ENCODE data around the gene CRMP1.
"Not testable (repeated sequence)": the region's sequence is repeated elsewhere in the genome, so short reads cannot be mapped to it uniquely, and the experiment has no call there.

The CRMP1 gene

GRCh38 chr4:5821665-5822358 lies 71.1 kb downstream of the CRMP1 start:
- no peak for DNase-seq (ENCODE audit: low spot score)

- no peak for DNase-seq (ENCODE audit: low spot score)
Measured at GRCh38 chr4:5816851-5817375, 76.0 kb downstream of the CRMP1 start.

- no peak for DNase-seq (ENCODE audit: low spot score)
Measured at GRCh38 chr4:5816101-5816500, 76.8 kb downstream of the CRMP1 start.

GRCh38 chr4:5815641-5816040 lies 77.2 kb downstream of the CRMP1 start:
- no peak for DNase-seq (ENCODE audit: low spot score)

- no peak for DNase-seq (ENCODE audit: low spot score)
Measured at GRCh38 chr4:5814421-5814820, 78.5 kb downstream of the CRMP1 start.

GRCh38 chr4:5813882-5814255 lies 79.0 kb downstream of the CRMP1 start:
- no peak for DNase-seq (ENCODE audit: low spot score)

DNA sequence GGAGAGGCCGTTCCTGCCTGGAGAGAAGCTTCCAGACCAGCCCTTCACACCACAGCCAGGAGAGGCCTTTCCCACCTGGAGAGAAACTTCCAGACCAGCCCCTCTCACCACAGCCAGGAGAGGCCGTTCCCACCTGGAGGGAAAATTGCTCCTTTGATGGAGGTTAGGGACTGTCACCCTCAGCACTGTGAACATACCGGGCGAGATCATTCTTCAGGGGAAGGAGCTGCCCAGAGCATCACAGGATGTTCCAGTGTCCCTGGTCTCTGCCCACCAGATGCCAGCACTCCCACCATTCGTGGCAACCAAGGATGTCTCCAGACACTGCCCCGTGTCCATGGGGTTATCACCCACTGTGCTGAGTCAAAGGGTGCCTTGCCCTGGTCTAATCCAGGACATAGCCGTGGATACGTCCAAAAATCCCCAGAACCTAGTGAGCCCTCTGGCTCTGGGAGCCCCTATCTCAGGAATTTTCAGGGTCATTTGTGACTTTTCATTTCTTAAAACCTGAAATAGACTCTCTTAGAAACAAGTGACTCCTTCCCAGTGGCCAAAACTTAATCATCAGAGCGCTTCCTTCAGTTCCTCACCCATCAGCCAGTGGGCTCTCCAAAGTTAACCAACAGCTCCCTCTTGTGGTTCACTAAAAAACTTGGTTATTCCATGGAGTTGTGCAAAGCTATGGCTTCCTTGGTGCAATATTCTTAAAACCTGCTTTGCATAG lies 80.2 kb downstream of the CRMP1 start:
- peak; percentile 47 for DNase-seq (ENCODE audit: low spot score)

DNA sequence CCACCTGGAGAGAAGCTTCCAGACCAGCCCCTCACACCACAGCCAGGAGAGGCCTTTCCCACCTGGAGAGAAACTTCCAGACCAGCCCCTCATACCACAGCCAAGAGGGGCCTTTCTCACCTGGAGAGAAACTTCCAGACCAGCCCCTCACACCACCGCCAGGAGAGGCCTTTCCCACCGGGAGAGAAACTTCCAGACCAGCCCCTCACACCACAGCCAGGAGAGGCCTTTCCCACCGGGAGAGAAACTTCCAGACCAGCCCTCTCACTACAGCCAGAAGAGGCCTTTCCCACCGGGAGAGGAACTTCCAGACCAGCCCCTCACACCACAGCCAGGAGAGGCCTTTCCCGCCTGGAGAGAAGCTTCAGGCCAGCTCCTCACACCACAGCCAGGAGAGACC lies 80.8 kb downstream of the CRMP1 start:
- DNase-seq (ENCODE audit: low spot score) = not testable (repeated sequence)

- DNase-seq (ENCODE audit: low spot score) = no peak
Measured at GRCh38 chr4:5810770-5811430, 82.0 kb downstream of the CRMP1 start.

DNA sequence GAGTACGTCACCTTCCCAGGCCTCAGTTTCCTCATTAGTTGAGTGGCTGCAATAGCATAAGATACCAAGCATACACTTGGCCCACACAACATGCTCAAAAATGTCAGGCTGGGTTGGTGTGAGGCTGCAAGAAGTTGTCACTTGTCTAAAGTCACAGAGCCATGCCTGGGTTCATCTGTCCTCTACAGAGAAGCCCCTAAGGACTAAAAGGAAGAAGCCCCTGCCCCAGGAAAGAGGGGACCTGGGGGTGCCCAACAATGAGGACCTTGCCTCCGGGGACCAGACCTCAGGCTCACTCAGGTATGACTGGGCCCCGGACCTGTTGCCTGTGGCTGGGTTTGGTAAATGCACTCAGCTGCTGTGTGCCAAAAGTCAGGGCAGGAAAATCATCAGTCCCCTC lies 82.7 kb downstream of the CRMP1 start:
- DNase-seq (ENCODE audit: low spot score) = no peak

GRCh38 chr4:5809216-5809776 lies 83.6 kb downstream of the CRMP1 start:
- DNase-seq (ENCODE audit: low spot score) = no peak

DNA sequence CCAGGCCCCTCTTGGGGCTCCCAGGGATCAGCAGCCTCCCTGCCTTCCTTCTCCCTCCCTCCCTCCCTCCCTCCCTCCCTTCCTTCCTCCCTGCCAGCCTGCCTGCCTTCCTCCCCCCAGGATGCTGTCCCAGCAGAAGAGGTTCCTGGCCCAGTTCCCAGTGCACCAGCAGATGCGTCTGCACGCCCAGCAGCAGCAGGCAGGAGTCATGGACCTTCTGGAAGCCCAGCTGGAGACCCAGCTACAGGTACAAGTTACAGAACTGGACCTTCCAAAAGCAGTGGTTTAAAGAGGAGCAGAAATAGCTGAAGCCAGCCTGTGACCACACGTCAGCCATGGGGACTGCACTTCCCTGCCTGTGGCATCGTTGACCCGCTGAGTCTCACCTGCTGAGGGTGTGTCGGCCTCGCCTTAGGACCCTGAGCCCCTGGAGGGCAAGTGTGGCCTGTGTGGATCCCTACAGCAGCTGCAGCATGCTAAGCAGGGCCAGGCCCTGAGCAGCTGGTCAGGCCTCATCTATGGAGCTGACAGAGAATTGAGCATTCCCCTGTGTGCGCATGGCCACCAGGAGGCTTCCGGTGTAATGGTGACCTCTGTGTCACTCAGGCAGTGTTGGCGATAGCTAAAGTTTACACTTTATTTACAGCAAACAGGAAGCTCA lies 84.7 kb downstream of the CRMP1 start:
- no peak for DNase-seq (ENCODE audit: low spot score)

DNA sequence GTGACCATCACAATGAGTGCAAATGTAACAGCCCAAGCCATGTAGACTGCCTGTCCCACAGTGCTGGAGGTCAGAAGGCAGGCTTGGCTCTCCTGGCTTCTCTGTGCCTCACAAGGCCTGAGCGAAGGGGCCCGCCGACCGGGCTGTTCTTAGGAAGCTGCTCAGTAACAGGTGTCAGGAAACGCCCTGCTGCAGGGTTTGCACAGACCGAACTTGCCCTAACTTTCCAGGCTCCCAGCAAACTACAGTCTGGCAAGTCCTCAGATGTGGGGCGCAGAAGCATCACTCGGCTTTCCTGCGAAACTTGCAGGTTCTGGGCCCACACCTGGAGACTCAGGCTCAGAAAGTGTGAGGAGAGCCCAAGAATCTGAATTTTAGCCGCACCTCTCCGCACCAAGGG lies 87.6 kb downstream of the CRMP1 start:
- no peak for DNase-seq (ENCODE audit: low spot score)

- DNase-seq (ENCODE audit: low spot score) = no peak
Measured at GRCh38 chr4:5804656-5805055, 88.2 kb downstream of the CRMP1 start.

GRCh38 chr4:5802565-5802964 lies 90.3 kb downstream of the CRMP1 start:
- no peak for DNase-seq (ENCODE audit: low spot score)

DNA sequence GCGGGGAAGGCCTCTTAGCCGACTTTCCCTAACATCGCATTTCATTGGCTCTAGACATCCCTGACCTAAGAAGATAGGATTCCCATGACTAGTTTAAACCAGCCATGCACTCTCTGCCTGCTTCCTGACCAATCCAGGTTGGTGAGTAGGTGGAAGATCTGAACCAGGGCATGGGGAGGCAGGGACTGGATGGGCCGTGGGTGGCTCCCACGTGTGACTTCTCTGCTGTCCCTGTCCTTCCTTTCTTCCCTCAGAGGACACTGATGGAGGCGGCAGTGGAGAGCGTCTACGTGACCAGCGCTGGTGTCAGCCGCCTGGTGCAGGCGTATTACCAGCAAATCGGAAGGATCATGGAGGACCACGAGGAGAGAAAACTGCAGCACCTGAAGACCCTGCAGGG lies 91.2 kb downstream of the CRMP1 start:
- DNase-seq (ENCODE audit: low spot score) = no peak

DNA sequence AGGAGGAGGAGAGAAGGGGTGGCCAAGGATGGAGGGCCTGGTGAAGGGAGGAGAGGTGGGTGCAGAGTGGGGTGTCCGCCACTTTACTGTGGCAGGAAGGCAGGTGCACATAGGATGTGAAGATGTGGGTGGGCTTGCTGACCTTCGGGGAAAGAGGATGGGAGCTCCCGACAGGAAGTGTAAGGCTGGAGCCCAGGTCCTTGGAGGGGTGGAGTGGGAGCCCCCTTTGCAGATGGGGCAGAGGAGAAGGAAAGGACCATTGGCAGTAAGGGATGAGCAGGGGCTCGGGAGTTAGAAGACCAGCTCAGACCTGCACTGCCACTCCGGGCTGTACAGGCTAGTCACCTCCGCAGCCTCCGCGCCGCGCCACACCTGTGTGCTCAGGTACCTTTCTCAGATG lies 92.4 kb downstream of the CRMP1 start:
- no peak for DNase-seq (ENCODE audit: low spot score)

DNA sequence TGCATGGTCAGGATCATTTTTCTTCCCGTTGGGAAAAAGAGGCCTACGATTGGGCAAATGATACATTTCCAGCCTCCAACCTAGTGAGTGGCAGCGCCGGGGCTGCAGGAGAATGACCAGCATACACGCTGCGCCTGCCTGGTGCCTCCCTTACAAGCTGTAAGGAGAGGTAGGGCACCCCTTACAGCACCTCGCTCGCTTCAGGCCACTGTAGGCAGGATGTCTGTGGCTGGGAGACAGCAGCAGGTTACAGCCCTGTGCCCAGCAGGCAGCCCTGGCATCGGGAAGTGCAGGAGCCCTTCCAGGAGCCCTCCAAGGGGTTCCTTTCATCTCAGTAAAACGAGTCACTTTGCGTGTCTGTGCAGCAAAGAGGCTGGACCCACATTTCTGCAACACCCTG lies 93.5 kb downstream of the CRMP1 start:
- no peak for DNase-seq (ENCODE audit: low spot score)

DNA sequence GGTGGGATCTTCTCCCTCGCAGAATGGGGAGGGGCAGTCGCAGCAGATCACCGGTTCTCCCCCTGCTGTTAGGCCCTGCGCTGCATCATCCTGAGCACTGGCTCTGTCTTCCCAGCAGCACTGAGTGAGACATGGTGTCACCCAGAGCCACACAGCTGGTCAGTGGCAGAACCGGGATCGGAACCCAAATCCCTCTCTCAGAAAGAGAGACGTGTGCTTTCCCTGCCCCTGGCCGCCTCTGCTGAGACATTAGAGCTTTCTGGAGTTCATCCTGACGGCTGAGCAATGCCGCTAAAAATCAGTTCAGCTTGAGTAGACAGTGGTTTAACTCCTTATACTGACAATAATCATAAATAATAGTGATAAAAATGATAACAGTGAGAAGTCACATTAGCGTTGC lies 93.9 kb downstream of the CRMP1 start:
- DNase-seq (ENCODE audit: low spot score) = no peak

GRCh38 chr4:5798462-5798861 lies 94.4 kb downstream of the CRMP1 start:
- DNase-seq (ENCODE audit: low spot score) = no peak

DNA sequence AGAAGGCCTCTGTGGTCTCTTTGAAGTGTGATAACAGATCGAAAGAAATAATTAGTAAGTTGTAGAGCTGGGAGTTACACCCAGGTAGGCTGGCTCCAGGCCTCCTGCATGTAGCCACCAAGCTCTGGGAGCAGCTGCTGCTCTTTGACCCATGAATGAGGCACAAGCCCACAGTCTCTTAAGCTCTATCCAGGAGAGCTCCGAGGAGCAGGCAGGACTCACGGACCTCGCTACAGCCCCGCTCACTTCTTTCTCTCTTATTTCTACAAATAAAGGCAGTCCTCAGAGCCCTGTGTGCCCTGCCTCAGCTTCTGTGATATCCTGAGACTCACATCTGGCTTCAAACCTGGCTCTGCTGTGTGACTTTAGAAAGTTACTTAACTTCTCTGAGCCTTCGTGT lies 95.0 kb downstream of the CRMP1 start:
- no peak for DNase-seq (ENCODE audit: low spot score)

DNA sequence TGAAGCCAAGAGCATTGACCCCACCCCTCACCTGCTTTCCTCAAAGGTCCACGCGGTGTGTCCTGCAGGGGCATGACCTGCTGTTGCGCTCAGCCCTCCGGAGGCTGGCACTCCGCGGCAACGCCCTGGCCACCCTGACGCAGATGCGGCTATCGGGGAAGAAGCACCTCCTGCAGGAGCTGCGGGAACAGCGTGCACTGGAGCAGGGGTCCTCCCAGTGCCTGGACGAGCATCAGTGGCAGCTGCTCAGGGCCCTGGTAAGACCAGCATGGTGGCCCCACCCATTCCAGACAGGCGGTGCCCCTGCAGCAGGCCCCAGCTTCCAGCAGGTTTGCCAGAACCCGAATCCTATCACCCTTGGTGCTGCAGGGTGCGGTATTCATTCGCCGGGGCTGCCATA lies 95.9 kb downstream of the CRMP1 start:
- DNase-seq (ENCODE audit: low spot score) = no peak
